Ovary (tissue), 9 donors: ENCODE data around the gene TACC2. TPM values are rescaled to one million over a fixed set of nuclear protein-coding genes. Genes with fewer than 3 reads are reported as not detected.
"Not testable (repeated sequence)": the region's sequence is repeated elsewhere in the genome, so short reads cannot be mapped to it uniquely, and the experiment has no call there.

Experiments
- DNase-seq, 5 donors: peaks; one replicate each; pipeline ENCODE4 v3.0.0-alpha.2; 2019 to 2020
- H3K27ac ChIP-seq, 2 donors: fragments of 200-600 bp; one replicate each; pipeline versions ENCODE4 v1.5.1 to v1.8.0; 2019 to 2022
- H3K27me3 ChIP-seq: fragments of 200-600 bp; one replicate; pipeline ENCODE4 v1.8.0; 2022
- H3K36me3 ChIP-seq: fragments of 200-600 bp; sonication (generic); one replicate; pipeline ENCODE4 v1.5.1; 2019
- H3K4me1 ChIP-seq: one replicate; pipeline ENCODE4 v1.8.1; 2013; ENCODE audit warnings: mild to moderate bottlenecking, moderate library complexity; ENCODE audit not compliant: insufficient read depth
- H3K4me3 ChIP-seq: fragments of 200-600 bp; sonication (generic); one replicate; pipeline ENCODE4 v1.5.1; 2017
- H3K9me3 ChIP-seq, 2 donors: fragments of 200-600 bp in 1 of 2; sonication (generic) in 1 of 2; one replicate each; pipeline versions ENCODE4 v1.5.1 to v1.8.1; 2013 to 2019; ENCODE audit warnings: mild to moderate bottlenecking in 1 of 2, moderate library complexity in 1 of 2
- CTCF ChIP-seq, 3 donors: fragments of 450-650 bp in 2 of 3; fragments of 200-600 bp in 1 of 3; IDR thresholded peaks; one replicate each; pipeline versions ENCODE4 v1.5.1 to v1.8.0; 2016 to 2022; ENCODE audit warnings: antibody characterized with exemption in 3 of 3, mild to moderate bottlenecking in 1 of 3
- EP300 ChIP-seq: sonication (generic); formaldehyde crosslinking; IDR thresholded peaks from one replicate; pipeline ENCODE4 v1.6.1; 2017; ENCODE audit warnings: antibody characterized with exemption
- POLR2A ChIP-seq: fragments of 450-650 bp; IDR thresholded peaks from one replicate; pipeline ENCODE4 v1.6.1; 2017; ENCODE audit warnings: antibody characterized with exemption, mild to moderate bottlenecking, moderate library complexity
- WGBS, 3 donors: extraction: QIAGEN DNeasy Blood & Tissue Kit in 1 of 3; methylation state at CpG; one replicate each; pipeline versions ENCODE4 v1.1.5 to v1.1.7; 2013 to 2017; 5-methylcytosine and 5-hydroxymethylcytosine counted together
- intact Hi-C, 4 donors: fragments of 100-400 bp; cut with DNase I; formaldehyde crosslinking; loops; one replicate each; pipeline versions ENCODE4 v1.11.0 to v1.15.1; 2022 to 2023
- polyA plus RNA-seq, 2 donors: library from polyadenylated mRNA; stranded (reverse); fragments of 200-250 nt in 1 of 2; fragments of 350-450 nt in 1 of 2; fragmentation: Illumina TruSeq in 1 of 2; extraction: RNeasy Lipid Tissue Mini Kit (QIAGEN cat#74804) in 1 of 2; gene quantifications; one replicate each; pipeline ENCODE4 v1.2.3, GENCODE V29; 2013 to 2014
- total RNA-seq, 7 donors: library from RNA; depleted of rRNA in 2 of 7; stranded (reverse); fragments of >200 nt in 2 of 7; fragmentation: NEBNext Ultra II Directional in 3 of 7; extraction: Animal tissue kit (Norgen Biotek cat#: 25700) in 3 of 7; gene quantifications; one replicate each; pipeline versions ENCODE4 v1.1.0 to v1.2.4, GENCODE V29; 2016 to 2023
- donor health status: DM: no; HTN: no; CAD: no; lungs with moderate emphysema.
- donor health status: DM: no; HTN: no; CAD: no.
- donor health status: Bipolar disorder and iron deficiency.
- donor health status: DM: yes; HTN: yes; CAD: no.
- donor health status: DM: no; HTN: no; CAD: no.
- donor health status: DM: yes; HTN: yes; CAD: no.

The TACC2 gene
- total and polyA plus RNA-seq, 9 donors: 6.1 to 66.4 (median 14.2) TPM

DNA sequence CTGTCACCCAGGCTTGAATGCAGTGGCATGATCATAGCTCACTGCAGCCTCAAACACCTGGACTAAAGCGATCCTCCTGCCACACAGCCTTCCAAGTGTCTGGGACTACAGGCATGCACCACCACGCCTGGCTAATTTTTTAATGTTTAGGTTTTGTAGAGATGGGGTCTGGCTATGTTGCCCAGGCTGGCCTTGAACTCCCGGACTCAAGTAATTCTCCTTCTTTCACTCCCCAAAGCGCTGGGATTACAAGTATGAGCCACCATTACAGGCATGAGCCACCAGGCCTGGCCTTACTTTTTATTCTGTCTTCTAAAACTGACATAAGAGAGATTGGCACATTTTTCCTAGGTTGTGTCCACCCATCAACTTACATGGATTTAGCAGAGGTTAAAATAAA, 33.3 kb downstream of the TACC2 start:
- H3K27ac ChIP-seq: no peak overlapping the region
- DNase-seq: no peak
- H3K4me1 ChIP-seq: no peaks in the 10 kb centered on the region
- TF ChIP-seq CTCF (IDR thresholded peaks at IDR 0.05) (no peak), EP300 (no peak), POLR2A (no peak)
- H3K27me3 ChIP-seq: no peaks in the 10 kb centered on the region
- WGBS, 3 donors: 73 to 80% (median 76%) methylated on average over 4 of the region's 4 CpGs
- no peak overlapping the region for H3K4me3 ChIP-seq
- no peaks in the 10 kb centered on the region for H3K36me3 ChIP-seq
- no peaks in the 10 kb centered on the region for H3K9me3 ChIP-seq
- intact Hi-C loops: no loop called here

DNA sequence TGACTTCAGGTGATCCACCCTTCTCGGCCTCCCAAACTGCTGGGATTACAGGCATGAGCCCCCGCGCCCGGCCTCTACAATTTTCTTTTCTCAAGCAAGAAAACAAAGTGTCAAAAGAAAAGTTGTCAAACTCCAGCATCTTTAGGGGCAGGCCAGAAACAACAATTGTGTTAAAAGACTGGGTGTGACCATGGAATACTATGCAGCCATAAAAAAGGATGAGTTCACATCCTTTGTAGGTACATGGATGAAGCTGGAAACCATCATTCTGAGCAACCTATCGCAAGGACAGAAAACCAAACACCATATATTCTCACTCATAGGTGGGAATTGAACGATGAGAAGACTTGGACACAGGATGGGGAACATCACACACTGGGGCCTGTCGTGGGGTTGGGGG, 34.3 kb downstream of the TACC2 start:
- H3K4me1 ChIP-seq, DNase-seq, H3K27ac ChIP-seq, H3K9me3 ChIP-seq, H3K36me3 ChIP-seq, H3K4me3 ChIP-seq, intact Hi-C loops, H3K27me3 ChIP-seq: not testable (repeated sequence)
- WGBS, 3 donors: 93 to 95% (median 94%) methylated on average over 7 of the region's 7 CpGs

DNA sequence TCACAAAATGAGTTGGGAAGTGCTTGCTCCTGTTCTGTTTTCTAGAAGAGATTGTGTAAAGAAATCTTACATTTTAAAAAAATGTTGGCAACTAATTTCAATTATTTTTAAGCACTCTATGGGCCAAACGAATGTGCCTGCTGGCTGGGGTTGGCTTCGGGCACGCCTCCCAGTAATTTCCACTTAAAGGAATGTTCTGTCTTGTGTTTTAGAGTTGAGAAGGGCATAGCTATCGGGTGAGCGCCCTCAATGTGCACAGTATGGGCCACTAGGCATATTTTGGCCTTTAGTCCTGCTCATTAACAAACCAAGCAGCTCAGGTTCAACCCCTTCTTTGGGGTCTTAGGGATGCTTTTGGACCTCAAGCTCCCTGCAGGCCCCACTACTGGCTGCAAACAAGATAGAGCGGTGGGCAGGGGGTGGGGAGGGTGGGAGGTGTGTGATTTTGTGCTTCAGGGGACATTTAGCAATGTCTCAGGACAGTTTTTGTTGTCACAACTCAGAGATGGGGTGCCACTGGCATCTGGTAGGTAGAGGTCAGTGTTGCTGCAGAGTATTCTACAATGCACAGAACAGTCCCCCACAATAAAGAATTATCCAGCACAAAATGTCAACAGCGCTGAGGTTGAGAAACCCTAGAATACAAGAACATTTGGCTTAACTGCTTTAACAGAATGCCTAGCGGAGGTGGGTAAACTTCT, 40.7 kb downstream of the TACC2 start:
- no peaks in the 10 kb centered on the region for H3K4me1 ChIP-seq
- no peaks in the 10 kb centered on the region for H3K9me3 ChIP-seq
- no peak overlapping the region for H3K4me3 ChIP-seq
- H3K27me3 ChIP-seq: no peaks in the 10 kb centered on the region
- DNase-seq: no peak
- WGBS, 3 donors: 62 to 73% (median 71%) methylated on average over 8 of the region's 8 CpGs
- no peak overlapping the region for H3K27ac ChIP-seq
- no peaks in the 10 kb centered on the region for H3K36me3 ChIP-seq
- intact Hi-C loops: no loop called here
- TF ChIP-seq EP300 (no peak), POLR2A (no peak), CTCF (IDR thresholded peaks at IDR 0.05) (no peak)

DNA sequence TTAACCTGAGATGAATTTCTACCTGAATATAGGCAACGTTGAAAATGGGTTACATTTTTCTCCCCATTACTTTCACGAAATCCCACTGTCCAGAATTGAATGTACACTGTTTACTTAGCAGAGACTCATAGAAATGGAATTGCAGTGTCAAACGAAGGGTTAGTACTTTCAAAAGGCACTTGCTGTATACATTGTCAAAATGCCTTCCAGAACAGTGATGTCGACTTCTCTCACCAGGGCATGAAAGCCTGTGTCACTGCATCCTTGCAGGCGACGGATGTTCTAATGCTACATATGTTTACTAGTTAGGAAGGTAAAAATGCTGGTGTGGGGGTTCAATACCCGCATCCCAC, 41.2 kb downstream of the TACC2 start:
- Histone ChIP-seq H3K9me3 (no peaks in the 10 kb centered on the region), H3K27ac (no peak overlapping the region), H3K36me3 (no peaks in the 10 kb centered on the region), H3K27me3 (no peaks in the 10 kb centered on the region), H3K4me3 (no peak overlapping the region), H3K4me1 (no peaks in the 10 kb centered on the region)
- no peak for TF ChIP-seq POLR2A
- no peak for TF ChIP-seq EP300
- no peak for TF ChIP-seq CTCF (IDR thresholded peaks at IDR 0.05)
- intact Hi-C loops: no loop called here
- no peak for DNase-seq
- WGBS, 3 donors: 83 to 88% (median 87%) methylated on average over 7 of the region's 7 CpGs

GRCh38 chr10:122033224-122033926, 44.4 kb downstream of the TACC2 start:
- Histone ChIP-seq H3K36me3 (no peaks in the 10 kb centered on the region), H3K4me1 (no peaks in the 10 kb centered on the region), H3K27ac (no peak overlapping the region), H3K4me3 (no peak overlapping the region), H3K9me3 (no peaks in the 10 kb centered on the region), H3K27me3 (no peaks in the 10 kb centered on the region)
- WGBS, 3 donors: 76 to 85% (median 77%) methylated on average over 9 of the region's 9 CpGs
- no peak for DNase-seq
- intact Hi-C loops: no loop called here
- TF ChIP-seq CTCF (IDR thresholded peaks at IDR 0.05) (no peak), EP300 (no peak), POLR2A (no peak)
